ENCODE data around the gene TCF7. TPM values are rescaled to one million over a fixed set of nuclear protein-coding genes. Genes with fewer than 3 reads are reported as not detected.

Gene TCF7
- total and polyA plus RNA-seq, 2 of the 13 experiments (the other 11 are each of a cell fraction or from before 2014, with no cell fraction given) = 6.3 to 6.8 TPM

DNA sequence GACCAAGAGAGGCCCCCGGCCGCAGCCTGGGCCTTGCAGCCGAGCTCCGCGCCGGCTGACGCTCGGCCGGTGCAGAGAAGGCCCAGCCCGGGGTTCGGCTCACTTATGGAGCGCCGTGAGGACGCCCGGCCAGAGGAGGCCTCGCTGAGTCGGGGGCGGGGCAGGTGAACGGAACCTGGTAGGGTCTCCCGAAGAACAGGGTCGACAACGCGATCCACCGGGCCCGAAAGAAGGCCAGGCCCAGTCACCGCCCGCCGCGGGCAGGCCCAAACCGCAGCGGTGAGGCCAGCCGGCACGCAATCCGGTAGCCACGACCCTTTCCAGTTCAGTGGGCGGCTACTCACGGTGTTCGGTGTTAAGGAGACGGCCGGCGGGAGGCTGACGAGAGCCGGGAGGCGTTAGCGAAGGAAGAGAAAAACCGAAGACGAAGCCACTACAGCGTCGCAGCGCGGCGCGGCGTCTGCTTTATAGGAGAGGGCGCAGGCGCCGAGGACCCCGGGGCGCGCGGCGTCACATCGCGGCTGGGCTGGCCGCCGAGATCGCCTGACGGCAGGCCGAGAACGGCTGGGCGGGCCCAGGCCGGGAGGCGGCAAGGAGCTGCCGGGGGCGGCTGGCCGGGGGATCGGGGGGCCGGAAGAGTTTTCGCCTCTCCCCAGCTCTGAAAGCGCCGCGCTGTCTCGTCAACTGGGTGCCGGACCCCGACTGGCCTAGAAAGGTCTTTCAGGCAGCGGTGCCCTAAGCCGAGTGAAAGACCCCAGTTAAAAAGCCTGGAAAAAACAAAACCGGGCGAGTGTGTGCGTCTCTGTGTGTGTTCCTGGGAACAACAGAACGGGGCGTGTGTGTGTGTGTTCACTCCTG is 62.3 kb downstream of the TCF7 start, which contains the start of gene SKP1 (continued):
- no peak for TF ChIP-seq RNF219 (CRISPR knock-in tag; IDR thresholded peaks at IDR 0.05)
- peak; percentile 80; the same call in 1 of the 2 replicates for TF ChIP-seq ZNF160 (CRISPR knock-in tag; IDR thresholded peaks at IDR 0.05)
- peak; percentile 97; the same call in 1 of the 2 replicates for TF ChIP-seq FOXC1 (CRISPR knock-in tag; IDR thresholded peaks at IDR 0.05; ENCODE audit: borderline replicate concordance)
- TF ChIP-seq AKAP8 (CRISPR knock-in tag; IDR thresholded peaks at IDR 0.05) = no peak
- TF ChIP-seq ZNF451 (CRISPR knock-in tag; IDR thresholded peaks at IDR 0.05) = peak; percentile 84
- no peak for TF ChIP-seq ZNF7 (CRISPR knock-in tag; IDR thresholded peaks at IDR 0.05)
- no peak for TF ChIP-seq NBN (conservative IDR thresholded peaks at IDR 0.05)
- TF ChIP-seq HOXA5 (CRISPR knock-in tag; IDR thresholded peaks at IDR 0.05) = peak; percentile 97
- TF ChIP-seq HNF1A (IDR thresholded peaks at IDR 0.05; ENCODE audit: low read depth) = no peak
- TF ChIP-seq HNF1A (CRISPR knock-in tag; IDR thresholded peaks at IDR 0.05; ENCODE audit: borderline replicate concordance) = peak; percentile 19; the same call in 1 of the 2 replicates
- TF ChIP-seq WIZ (CRISPR knock-in tag; IDR thresholded peaks at IDR 0.05) = no peak; the same call in 1 of the 2 replicates
- TF ChIP-seq ARID5B (CRISPR knock-in tag; IDR thresholded peaks at IDR 0.05) = peak; percentile 56; the same call in 1 of the 2 replicates
- peak in 1 of 2 experiments; percentile 90; a peak in 2 of 4 replicates for TF ChIP-seq KLF16 (CRISPR knock-in tag; IDR thresholded peaks at IDR 0.05)
- TF ChIP-seq ZNF800 (CRISPR knock-in tag; IDR thresholded peaks at IDR 0.05) = peak; percentile 81; the same call in 1 of the 2 replicates

Data from HepG2 (cell line).